ENCODE measurements around the gene FRMD4A.

The FRMD4A gene

DNA sequence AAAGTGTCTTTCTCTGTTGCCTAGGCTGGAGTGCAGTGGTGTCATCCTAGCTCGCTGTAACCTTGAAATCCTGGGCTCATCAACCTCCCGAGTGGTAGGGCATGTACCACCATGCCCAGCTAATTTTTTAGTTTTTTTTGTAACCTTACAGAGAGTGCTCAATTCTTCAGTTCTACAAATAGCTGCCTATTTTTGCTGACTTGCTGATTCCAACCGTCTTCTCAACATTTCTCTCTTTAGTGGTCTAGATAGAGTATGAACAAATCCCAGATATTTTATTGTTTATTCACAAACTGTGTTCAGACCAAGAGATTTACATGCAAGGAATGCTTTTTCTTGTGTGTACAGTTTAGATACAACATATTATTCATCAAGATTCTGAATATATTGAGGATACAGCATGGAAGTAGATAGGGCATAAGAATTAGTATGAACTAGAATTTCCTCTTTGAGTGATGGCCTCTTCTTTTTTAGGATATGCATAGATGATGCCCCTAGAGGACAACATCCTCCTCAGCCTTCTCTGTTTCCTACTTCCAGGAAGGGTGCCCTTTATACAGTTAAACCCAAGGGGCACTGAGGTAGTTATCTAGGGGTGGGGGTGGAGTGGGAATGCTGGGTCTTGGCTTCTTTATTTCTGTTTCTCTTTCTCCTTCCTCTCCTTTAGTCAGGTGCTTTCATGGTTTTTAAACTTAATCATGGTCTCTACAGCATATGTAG is 717.9 kb downstream of the FRMD4A start:
- Histone ChIP-seq H3K27me3 (ENCODE audit: low read length) (no peaks in the 10 kb centered on the region), H3K4me3 (ENCODE audit: insufficient read depth, low read length, poor library complexity, severe bottlenecking) (no peak overlapping the region), H3F3A (ENCODE audit: insufficient read depth) (no peaks in the 10 kb centered on the region), H3K79me2 (ENCODE audit: insufficient read depth, low read length) (no peaks in the 10 kb centered on the region), H3K9ac (ENCODE audit: low read length) (no peak overlapping the region), H3K9me3 (ENCODE audit: insufficient read depth, low read length) (no peaks in the 10 kb centered on the region), H3K36me3 (ENCODE audit: low read length) (peaks cover 3% of the 10 kb centered on the region; the same call in 1 of the 2 replicates), H2AFZ (ENCODE audit: low read depth, low read length, severe bottlenecking) (no peak overlapping the region), H4K20me1 (ENCODE audit: low read depth, low read length) (no peaks in the 10 kb centered on the region), H3K9me2 (replicated peaks; ENCODE audit: insufficient read depth, low read length) (no peaks in the 10 kb centered on the region), H3K4me2 (ENCODE audit: low read depth, low read length, poor library complexity, severe bottlenecking) (no peak overlapping the region), H3K27ac (ENCODE audit: low read depth, low read length) (no peak overlapping the region)
- TF ChIP-seq EZH2phosphoT487 (conservative IDR thresholded peaks at IDR 0.05; ENCODE audit: low read length) = no peak
- TF ChIP-seq, protein P1, sequence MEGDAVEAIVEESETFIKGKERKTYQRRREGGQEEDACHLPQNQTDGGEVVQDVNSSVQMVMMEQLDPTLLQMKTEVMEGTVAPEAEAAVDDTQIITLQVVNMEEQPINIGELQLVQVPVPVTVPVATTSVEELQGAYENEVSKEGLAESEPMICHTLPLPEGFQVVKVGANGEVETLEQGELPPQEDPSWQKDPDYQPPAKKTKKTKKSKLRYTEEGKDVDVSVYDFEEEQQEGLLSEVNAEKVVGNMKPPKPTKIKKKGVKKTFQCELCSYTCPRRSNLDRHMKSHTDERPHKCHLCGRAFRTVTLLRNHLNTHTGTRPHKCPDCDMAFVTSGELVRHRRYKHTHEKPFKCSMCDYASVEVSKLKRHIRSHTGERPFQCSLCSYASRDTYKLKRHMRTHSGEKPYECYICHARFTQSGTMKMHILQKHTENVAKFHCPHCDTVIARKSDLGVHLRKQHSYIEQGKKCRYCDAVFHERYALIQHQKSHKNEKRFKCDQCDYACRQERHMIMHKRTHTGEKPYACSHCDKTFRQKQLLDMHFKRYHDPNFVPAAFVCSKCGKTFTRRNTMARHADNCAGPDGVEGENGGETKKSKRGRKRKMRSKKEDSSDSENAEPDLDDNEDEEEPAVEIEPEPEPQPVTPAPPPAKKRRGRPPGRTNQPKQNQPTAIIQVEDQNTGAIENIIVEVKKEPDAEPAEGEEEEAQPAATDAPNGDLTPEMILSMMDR (IDR thresholded peaks at IDR 0.05; ENCODE audit: insufficient read depth, low read length, poor library complexity, severe bottlenecking) = no peak

DNA sequence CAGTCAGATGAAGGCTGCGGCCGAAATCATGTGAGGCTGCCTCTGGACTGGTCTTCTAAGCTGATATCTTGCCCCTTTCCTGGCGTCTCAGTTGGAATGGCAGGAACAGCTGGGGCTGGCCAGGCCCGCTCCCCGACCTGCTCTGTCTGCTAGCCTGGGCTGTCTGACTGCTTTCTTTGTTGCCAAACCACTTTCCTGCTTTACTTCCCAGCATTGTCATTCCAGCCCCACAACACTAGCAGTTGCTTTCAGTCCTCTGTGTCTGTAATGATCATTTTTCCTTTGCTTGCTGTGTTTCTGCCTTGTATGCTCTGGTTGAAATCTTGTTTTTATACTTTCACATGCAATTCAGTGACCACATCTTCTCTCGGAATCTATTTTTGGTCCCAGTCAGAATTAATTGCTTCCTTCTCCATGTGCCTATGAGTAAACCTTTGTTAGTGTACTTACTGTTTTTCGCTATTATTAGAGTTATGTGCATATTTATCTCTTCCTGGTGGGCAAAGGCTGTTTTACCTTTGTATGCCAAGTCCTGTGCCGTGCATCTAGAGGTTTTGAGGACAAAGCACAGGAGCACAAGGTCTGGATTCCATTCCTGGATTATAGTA is 722.4 kb downstream of the FRMD4A start:
- no peaks in the 10 kb centered on the region for H3K9me3 ChIP-seq (ENCODE audit: insufficient read depth, low read length)
- H3K9ac ChIP-seq (ENCODE audit: low read length) = no peak overlapping the region
- no peak overlapping the region for H2AFZ ChIP-seq (ENCODE audit: low read depth, low read length, severe bottlenecking)
- no peaks in the 10 kb centered on the region for H3K36me3 ChIP-seq (ENCODE audit: low read length)
- no peaks in the 10 kb centered on the region for H3K9me2 ChIP-seq (replicated peaks; ENCODE audit: insufficient read depth, low read length)
- TF ChIP-seq, protein P1 (IDR thresholded peaks at IDR 0.05; ENCODE audit: insufficient read depth, low read length, poor library complexity, severe bottlenecking) = no peak
- no peak for TF ChIP-seq EZH2phosphoT487 (conservative IDR thresholded peaks at IDR 0.05; ENCODE audit: low read length)
- H3K27ac ChIP-seq (ENCODE audit: low read depth, low read length) = no peak overlapping the region
- H3K27me3 ChIP-seq (ENCODE audit: low read length) = no peaks in the 10 kb centered on the region
- H3K79me2 ChIP-seq (ENCODE audit: insufficient read depth, low read length) = no peaks in the 10 kb centered on the region
- H3F3A ChIP-seq (ENCODE audit: insufficient read depth) = no peaks in the 10 kb centered on the region
- H3K4me3 ChIP-seq (ENCODE audit: insufficient read depth, low read length, poor library complexity, severe bottlenecking) = no peak overlapping the region
- no peak overlapping the region for H3K4me2 ChIP-seq (ENCODE audit: low read depth, low read length, poor library complexity, severe bottlenecking)
- no peaks in the 10 kb centered on the region for H4K20me1 ChIP-seq (ENCODE audit: low read depth, low read length)

GRCh38 chr10:13604357-13605040 is 726.2 kb downstream of the FRMD4A start:
- no peak for TF ChIP-seq EZH2phosphoT487 (conservative IDR thresholded peaks at IDR 0.05; ENCODE audit: low read length)
- TF ChIP-seq, protein P1 (IDR thresholded peaks at IDR 0.05; ENCODE audit: insufficient read depth, low read length, poor library complexity, severe bottlenecking) = no peak
- Histone ChIP-seq H3K9me3 (ENCODE audit: insufficient read depth, low read length) (no peaks in the 10 kb centered on the region), H3K9ac (ENCODE audit: low read length) (no peak overlapping the region), H3K27ac (ENCODE audit: low read depth, low read length) (no peak overlapping the region), H3K79me2 (ENCODE audit: insufficient read depth, low read length) (no peaks in the 10 kb centered on the region), H3K27me3 (ENCODE audit: low read length) (no peaks in the 10 kb centered on the region), H3K9me2 (replicated peaks; ENCODE audit: insufficient read depth, low read length) (no peaks in the 10 kb centered on the region), H4K20me1 (ENCODE audit: low read depth, low read length) (no peaks in the 10 kb centered on the region), H2AFZ (ENCODE audit: low read depth, low read length, severe bottlenecking) (no peak overlapping the region), H3K4me2 (ENCODE audit: low read depth, low read length, poor library complexity, severe bottlenecking) (no peak overlapping the region), H3K4me3 (ENCODE audit: insufficient read depth, low read length, poor library complexity, severe bottlenecking) (no peak overlapping the region), H3F3A (ENCODE audit: insufficient read depth) (no peaks in the 10 kb centered on the region), H3K36me3 (ENCODE audit: low read length) (no peaks in the 10 kb centered on the region)

All from SU-DHL-6 (cell line).